Bronchial epithelial cell (primary cell): ENCODE measurements around the gene MRPL27. TPM values are rescaled to one million over a fixed set of nuclear protein-coding genes. Genes with fewer than 3 reads are reported as not detected.

Experiments used
- DNase-seq: peaks from one replicate; pipeline ENCODE4 v3.0.0-alpha.2; 2010; ENCODE audit warnings: low read depth
- FAIRE-seq: peaks from 2 replicates; lab custom pipeline; 2011; peaks lifted over from hg19 to GRCh38; lab: Jason Lieb, UNC
- H3K27me3 ChIP-seq: 2 replicates; pipeline ENCODE4 v1.5.1; 2011; ENCODE audit warnings: low read length; ENCODE audit not compliant: control insufficient read depth, insufficient read depth
- H3K36me3 ChIP-seq: 2 replicates; pipeline ENCODE4 v1.5.1; 2011; ENCODE audit warnings: low read length; ENCODE audit not compliant: control insufficient read depth, insufficient read depth
- H3K4me3 ChIP-seq: 2 replicates; pipeline ENCODE4 v1.5.1; 2011; ENCODE audit warnings: mild to moderate bottlenecking, low read depth, low read length, control low read depth
- total RNA-seq: library from RNA; depleted of rRNA; stranded (reverse); fragments of >200 nt; gene quantifications from 2 replicates; pipeline ENCODE4 v1.2.1, GENCODE V29; 2014
- TF ChIP-seq, protein P1 (sequence below): IDR thresholded peaks from 2 replicates; pipeline ENCODE4 v1.5.1; 2011; ENCODE audit warnings: mild to moderate bottlenecking, moderate library complexity, low read length, control low read depth, inconsistent platforms; ENCODE audit not compliant: insufficient read depth, severe bottlenecking

MRPL27 gene
- total RNA-seq, 1 donor from 2014 or later: 117 TPM

DNA sequence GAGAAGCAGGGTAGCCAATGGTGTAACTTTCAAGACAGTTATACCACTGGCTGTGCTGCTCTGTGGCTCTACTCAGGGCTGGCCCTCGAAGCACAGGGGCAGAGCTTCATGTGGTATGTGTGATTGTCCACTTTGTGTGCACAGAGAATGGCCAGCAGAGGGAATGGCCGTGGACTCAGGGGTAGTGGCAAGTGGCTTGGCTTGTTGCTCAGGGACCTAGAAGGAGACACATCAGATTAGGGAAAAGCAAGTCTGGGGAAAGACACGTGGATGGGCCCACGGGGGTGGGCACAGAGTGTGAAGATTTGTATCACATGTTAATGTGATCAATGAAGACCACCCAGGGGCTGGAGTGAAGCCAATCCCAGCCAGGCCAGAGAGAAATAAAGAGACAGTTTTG, 47.1 kb downstream of the MRPL27 start:
- Histone ChIP-seq H3K4me3 (no peak overlapping the region), H3K27me3 (no peaks in the 10 kb centered on the region), H3K36me3 (no peaks in the 10 kb centered on the region)
- TF ChIP-seq, protein P1, sequence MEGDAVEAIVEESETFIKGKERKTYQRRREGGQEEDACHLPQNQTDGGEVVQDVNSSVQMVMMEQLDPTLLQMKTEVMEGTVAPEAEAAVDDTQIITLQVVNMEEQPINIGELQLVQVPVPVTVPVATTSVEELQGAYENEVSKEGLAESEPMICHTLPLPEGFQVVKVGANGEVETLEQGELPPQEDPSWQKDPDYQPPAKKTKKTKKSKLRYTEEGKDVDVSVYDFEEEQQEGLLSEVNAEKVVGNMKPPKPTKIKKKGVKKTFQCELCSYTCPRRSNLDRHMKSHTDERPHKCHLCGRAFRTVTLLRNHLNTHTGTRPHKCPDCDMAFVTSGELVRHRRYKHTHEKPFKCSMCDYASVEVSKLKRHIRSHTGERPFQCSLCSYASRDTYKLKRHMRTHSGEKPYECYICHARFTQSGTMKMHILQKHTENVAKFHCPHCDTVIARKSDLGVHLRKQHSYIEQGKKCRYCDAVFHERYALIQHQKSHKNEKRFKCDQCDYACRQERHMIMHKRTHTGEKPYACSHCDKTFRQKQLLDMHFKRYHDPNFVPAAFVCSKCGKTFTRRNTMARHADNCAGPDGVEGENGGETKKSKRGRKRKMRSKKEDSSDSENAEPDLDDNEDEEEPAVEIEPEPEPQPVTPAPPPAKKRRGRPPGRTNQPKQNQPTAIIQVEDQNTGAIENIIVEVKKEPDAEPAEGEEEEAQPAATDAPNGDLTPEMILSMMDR: no peak
- DNase-seq (no peak), FAIRE-seq (no peak)

DNA sequence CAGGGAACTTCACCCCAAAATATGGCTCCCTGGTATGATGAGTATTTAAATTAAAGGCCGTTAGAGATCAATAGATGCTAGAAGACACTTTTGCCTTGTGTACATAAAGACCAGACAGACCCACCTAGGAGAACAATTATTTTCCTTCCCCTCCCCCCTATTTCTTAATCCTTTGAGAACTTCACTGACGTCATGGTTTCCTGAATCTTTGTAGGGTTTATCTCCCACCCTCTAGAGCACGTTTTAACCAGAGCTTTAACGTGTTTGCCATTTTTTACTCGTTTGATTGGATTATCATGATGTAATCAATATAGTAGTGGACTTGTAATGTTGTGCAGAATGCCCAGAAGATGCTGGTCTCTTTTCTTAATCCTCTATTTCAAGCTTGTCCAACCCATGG, 49.9 kb downstream of the MRPL27 start:
- DNase-seq (no peak), FAIRE-seq (no peak)
- no peaks in the 10 kb centered on the region for H3K27me3 ChIP-seq
- TF ChIP-seq, protein P1: no peak
- H3K36me3 ChIP-seq: no peaks in the 10 kb centered on the region
- H3K4me3 ChIP-seq: no peak overlapping the region

DNA sequence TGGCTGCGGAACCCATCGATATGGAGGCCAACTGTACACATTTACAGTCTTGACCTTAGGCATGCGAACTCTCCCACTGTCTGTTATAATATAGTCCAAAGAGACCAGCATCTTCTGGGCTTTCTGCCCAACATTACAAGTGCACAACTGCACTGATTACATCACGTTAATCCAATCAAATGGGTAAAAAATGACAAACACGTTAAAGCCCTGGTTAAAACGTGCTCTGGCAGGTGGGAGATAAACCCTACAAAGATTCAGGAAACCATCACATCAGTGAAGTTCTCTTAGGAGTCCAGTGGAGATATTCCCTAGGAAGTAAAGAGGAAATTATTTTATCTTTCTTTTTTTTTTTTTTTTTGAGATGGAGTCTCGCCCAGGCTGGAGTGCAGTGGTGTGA, 50.7 kb downstream of the MRPL27 start:
- no peak for DNase-seq
- no peaks in the 10 kb centered on the region for H3K36me3 ChIP-seq
- no peak for FAIRE-seq
- H3K4me3 ChIP-seq: no peak overlapping the region
- TF ChIP-seq, protein P1: no peak
- H3K27me3 ChIP-seq: no peaks in the 10 kb centered on the region

DNA sequence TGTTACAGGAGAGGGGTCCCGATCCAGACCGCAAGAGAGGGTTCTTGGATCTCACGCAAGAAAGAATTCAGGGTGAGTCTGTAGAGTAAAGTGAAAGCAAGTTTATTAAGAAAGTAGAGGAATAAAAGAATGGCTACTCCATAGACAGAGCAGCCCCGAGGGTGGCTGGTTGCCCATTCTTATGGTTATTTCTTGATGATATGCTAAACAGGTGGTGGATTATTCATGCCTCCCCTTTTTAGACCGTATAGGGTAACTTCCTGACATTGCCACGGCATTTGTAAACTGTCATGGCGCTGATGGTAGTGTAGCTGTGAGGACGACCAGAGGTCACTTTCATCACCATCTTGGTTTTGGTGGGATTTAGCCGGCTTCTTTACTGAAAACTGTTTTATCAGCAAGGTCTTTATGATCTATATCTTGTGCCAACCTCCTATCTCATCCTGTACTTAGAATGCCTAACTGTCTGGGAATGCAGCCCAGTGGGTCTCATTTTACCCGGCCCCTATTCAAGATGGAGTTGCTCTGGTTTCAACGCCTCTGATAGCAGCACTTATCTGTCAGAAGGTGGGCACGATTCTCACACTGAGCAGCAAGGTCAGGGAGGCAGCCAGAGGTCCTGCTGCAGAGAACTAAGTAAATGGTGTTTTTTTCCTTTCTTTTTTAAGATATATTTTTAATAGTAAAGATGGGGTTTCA, 53.5 kb downstream of the MRPL27 start:
- DNase-seq: no peak
- no peak overlapping the region for H3K4me3 ChIP-seq
- no peaks in the 10 kb centered on the region for H3K27me3 ChIP-seq
- FAIRE-seq: no peak
- H3K36me3 ChIP-seq: no peaks in the 10 kb centered on the region
- TF ChIP-seq, protein P1: no peak

DNA sequence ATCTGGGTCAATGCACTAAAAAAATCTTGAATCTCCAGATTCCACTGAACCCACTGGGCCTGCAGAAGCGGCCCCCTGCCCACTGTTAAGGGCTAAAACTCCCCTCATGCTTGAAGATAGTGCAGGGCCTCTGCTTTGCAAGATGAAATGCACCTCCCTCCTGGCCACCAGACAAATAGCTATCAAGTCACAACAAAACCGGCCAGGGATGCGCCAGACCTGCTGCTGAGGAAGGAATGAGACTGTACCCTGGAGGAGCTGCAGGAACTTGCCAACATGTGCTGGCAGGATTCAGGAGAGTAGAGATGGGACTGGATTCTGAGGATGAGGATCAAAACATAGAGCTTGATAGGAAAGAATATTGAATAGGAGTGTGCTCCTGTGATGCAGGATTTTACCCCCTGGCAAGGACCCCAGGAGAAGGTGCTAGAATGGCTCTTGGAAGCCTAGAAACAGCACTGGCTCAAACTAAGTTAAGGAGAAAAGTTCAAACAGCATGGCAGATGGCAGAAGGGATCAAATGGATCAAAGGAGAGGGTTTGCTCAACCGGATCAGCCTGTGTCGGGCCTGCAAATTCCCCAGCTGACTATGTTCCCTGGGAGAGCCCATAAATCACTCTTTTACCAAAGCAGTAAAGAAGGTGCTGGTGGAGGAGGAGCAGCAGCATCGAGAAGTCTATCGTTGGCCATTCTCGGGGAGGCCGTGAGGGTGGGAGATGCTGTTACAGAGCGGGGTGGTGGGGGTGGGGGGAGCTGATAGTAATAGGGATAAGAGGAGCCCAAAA, 54.3 kb downstream of the MRPL27 start:
- no peak overlapping the region for H3K4me3 ChIP-seq

More for the DNA sequence above, 54.3 kb downstream of the MRPL27 start:
- no peaks in the 10 kb centered on the region for H3K27me3 ChIP-seq
- TF ChIP-seq, protein P1: no peak
- peak; percentile 76 for DNase-seq
- FAIRE-seq: no peak
- no peaks in the 10 kb centered on the region for H3K36me3 ChIP-seq

Other genes with a start within 250 kb of the MRPL27 start
- gene SAMD14, start 243.0 kb downstream of the MRPL27 start, total RNA-seq: under 0.01 and 0.26 TPM in 2 replicates
- 16.6 and 17.4 TPM in 2 replicates for gene PPP1R9B, start 222.5 kb downstream of the MRPL27 start, total RNA-seq
- gene SGCA, start 207.2 kb downstream of the MRPL27 start, total RNA-seq: 0.13 TPM in 1 of 2 replicates, not detected in the other
- gene COL1A1, start 171.6 kb downstream of the MRPL27 start, total RNA-seq: 10.5 and 15.3 TPM in 2 replicates
- gene TMEM92, start 98.7 kb downstream of the MRPL27 start, total RNA-seq: 0.26 and 0.64 TPM in 2 replicates
- gene XYLT2, start 27.1 kb downstream of the MRPL27 start, total RNA-seq: 19.5 and 26.6 TPM in 2 replicates
- 0.13 and 0.53 TPM in 2 replicates for gene EME1, start within 50 bp of the MRPL27 start, total RNA-seq
- gene LRRC59, start 24.3 kb upstream of the MRPL27 start, total RNA-seq: 235 and 279 TPM in 2 replicates
- gene ACSF2, start 53.0 kb upstream of the MRPL27 start, total RNA-seq: 14.7 and 16.6 TPM in 2 replicates
- not detected in 2 replicates for gene CHAD, start 95.7 kb upstream of the MRPL27 start, total RNA-seq
- gene RSAD1, start 105.7 kb upstream of the MRPL27 start, total RNA-seq: 11.5 and 14.2 TPM in 2 replicates
- gene MYCBPAP, start 135.3 kb upstream of the MRPL27 start, total RNA-seq: 0.13 and 0.26 TPM in 2 replicates
- 2.9 and 10.9 TPM in 2 replicates for gene EPN3, start 159.6 kb upstream of the MRPL27 start, total RNA-seq
- 18.6 and 25.0 TPM in 2 replicates for gene SPATA20, start 174.0 kb upstream of the MRPL27 start, total RNA-seq
- gene CACNA1G, start 187.5 kb upstream of the MRPL27 start, total RNA-seq: not detected in 2 replicates